ENCODE measurements around the gene OPN1MW2.
"Not testable (repeated sequence)": the region's sequence is repeated elsewhere in the genome, so short reads cannot be mapped to it uniquely, and the experiment has no call there.

- TF ChIP-seq EZH2 (IDR thresholded peaks at IDR 0.05; ENCODE audit: low read length, unreplicated experiment); CTCF (conservative IDR thresholded peaks at IDR 0.05; ENCODE audit: low read depth, low read length); EZH2phosphoT487 (IDR thresholded peaks at IDR 0.05; ENCODE audit: borderline replicate concordance, low read length): not testable (repeated sequence)
Observed at GRCh38 chrX:154248076-154248475, 28.5 kb downstream of the OPN1MW2 start.
